Kidney (tissue), 14 donors: ENCODE measurements around the gene RIC3. TPM values are rescaled to one million over a fixed set of nuclear protein-coding genes. Genes with fewer than 3 reads are reported as not detected.

ENCODE experiments used
- DNase-seq, 5 donors: peaks; one replicate each; pipeline ENCODE4 v3.0.0-alpha.2; 2013 to 2020
- FAIRE-seq: peaks from 2 replicates; lab custom pipeline; 2012; peaks lifted over from hg19 to GRCh38; lab: Jason Lieb, UNC
- H3K27ac ChIP-seq, 2 donors: one replicate each; pipeline ENCODE4 v1.7.0; 2013; ENCODE audit warnings: low read depth in 2 of 2, low read length in 2 of 2, inconsistent platforms in 1 of 2
- H3K27me3 ChIP-seq: one replicate; pipeline ENCODE4 v1.7.1; 2013; ENCODE audit warnings: low read length, inconsistent platforms; ENCODE audit not compliant: control insufficient read depth, insufficient read depth
- H3K36me3 ChIP-seq, 3 donors: one replicate each; pipeline versions ENCODE4 v1.7.0 to v1.7.1; 2013; ENCODE audit warnings: low read length in 3 of 3, control low read depth in 1 of 3, inconsistent platforms in 1 of 3; ENCODE audit not compliant: insufficient read depth in 3 of 3, control insufficient read depth in 2 of 3
- H3K4me1 ChIP-seq, 3 donors: one replicate each; pipeline versions ENCODE4 v1.7.0 to v1.7.1; 2013; ENCODE audit warnings: low read length in 3 of 3, inconsistent platforms in 1 of 3, low read depth in 1 of 3; ENCODE audit not compliant: control insufficient read depth in 2 of 3, insufficient read depth in 2 of 3
- H3K4me3 ChIP-seq, 3 donors: one replicate each; pipeline versions ENCODE4 v1.7.0 to v1.8.1; 2013; ENCODE audit warnings: low read length in 3 of 3, control low read depth in 1 of 3, inconsistent platforms in 1 of 3
- H3K9ac ChIP-seq, 3 donors: one replicate each; pipeline versions ENCODE4 v1.7.0 to v1.7.1; 2013; ENCODE audit warnings: low read length in 3 of 3, control low read depth in 1 of 3, inconsistent platforms in 1 of 3
- H3K9me3 ChIP-seq, 3 donors: one replicate each; pipeline versions ENCODE4 v1.7.0 to v1.7.1; 2013; ENCODE audit warnings: low read length in 3 of 3, control low read depth in 1 of 3, inconsistent platforms in 1 of 3; ENCODE audit not compliant: control insufficient read depth in 2 of 3, insufficient read depth in 1 of 3
- intact Hi-C: fragments of 100-400 bp; cut with DNase I; formaldehyde crosslinking; loops from one replicate; pipeline ENCODE4 v1.11.1; 2022
- polyA plus RNA-seq: library from polyadenylated mRNA; stranded (reverse); fragments of 350-450 nt; fragmentation: Illumina TruSeq; extraction: RNeasy Lipid Tissue Mini Kit (QIAGEN cat#74804); gene quantifications from one replicate; pipeline ENCODE4 v1.2.3, GENCODE V29; 2014; ENCODE audit warnings: low read depth, low replicate concordance; ENCODE audit not compliant: insufficient read depth
- total RNA-seq: library from RNA; stranded (reverse); fragmentation: NEBNext Ultra II Directional; extraction: Animal tissue kit (Norgen Biotek cat#: 25700); gene quantifications from one replicate; pipeline ENCODE4 v1.2.1, GENCODE V29; 2021
- TF ChIP-seq, protein P1 (sequence below): IDR thresholded peaks from 3 replicates; pipeline ENCODE4 v1.5.1; 2012; ENCODE audit warnings: mild to moderate bottlenecking, moderate library complexity, borderline replicate concordance; ENCODE audit not compliant: insufficient read depth; ENCODE audit errors: extremely low read depth
- donor health status: control.
- donor health status: control.
- donor health status: control.
- donor health status: control.
- donor health status: control.
- donor health status: DM: yes; HTN: yes; CAD: no.
- donor health status: Normal renal cell carcinoma (clear cell type).

RIC3 gene
- total and polyA plus RNA-seq, 2 donors from 2014 or later = 10.5 to 30.7 TPM

DNA sequence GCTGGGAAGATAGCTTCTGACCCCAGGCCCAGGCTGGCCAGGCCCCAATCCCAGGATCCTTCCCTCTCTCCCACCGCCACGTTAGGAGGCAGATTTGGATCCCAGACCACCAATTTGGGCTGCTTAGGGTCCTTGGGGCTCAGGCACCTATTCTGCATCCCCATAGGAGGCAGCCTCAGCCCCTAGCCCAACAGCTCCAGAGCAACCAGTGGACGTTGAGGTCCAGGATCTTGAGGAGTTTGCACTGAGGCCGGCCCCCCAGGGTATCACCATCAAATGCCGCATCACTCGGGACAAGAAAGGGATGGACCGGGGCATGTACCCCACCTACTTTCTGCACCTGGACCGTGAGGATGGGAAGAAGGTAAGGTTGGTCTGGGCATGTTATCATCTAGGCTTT, 71.8 kb downstream of the RIC3 start:
- H3K36me3 ChIP-seq = peaks cover 4 to 41% (median 29%) of the 10 kb centered on the region in 3 donors
- TF ChIP-seq, protein P1, sequence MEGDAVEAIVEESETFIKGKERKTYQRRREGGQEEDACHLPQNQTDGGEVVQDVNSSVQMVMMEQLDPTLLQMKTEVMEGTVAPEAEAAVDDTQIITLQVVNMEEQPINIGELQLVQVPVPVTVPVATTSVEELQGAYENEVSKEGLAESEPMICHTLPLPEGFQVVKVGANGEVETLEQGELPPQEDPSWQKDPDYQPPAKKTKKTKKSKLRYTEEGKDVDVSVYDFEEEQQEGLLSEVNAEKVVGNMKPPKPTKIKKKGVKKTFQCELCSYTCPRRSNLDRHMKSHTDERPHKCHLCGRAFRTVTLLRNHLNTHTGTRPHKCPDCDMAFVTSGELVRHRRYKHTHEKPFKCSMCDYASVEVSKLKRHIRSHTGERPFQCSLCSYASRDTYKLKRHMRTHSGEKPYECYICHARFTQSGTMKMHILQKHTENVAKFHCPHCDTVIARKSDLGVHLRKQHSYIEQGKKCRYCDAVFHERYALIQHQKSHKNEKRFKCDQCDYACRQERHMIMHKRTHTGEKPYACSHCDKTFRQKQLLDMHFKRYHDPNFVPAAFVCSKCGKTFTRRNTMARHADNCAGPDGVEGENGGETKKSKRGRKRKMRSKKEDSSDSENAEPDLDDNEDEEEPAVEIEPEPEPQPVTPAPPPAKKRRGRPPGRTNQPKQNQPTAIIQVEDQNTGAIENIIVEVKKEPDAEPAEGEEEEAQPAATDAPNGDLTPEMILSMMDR = no peak
- no peaks in the 10 kb centered on the region for H3K27me3 ChIP-seq
- no peak overlapping the region for H3K9ac ChIP-seq
- H3K9me3 ChIP-seq = no peaks in the 10 kb centered on the region
- DNase-seq (peak in 1 of 5 donors; percentile 2), FAIRE-seq (no peak)
- intact Hi-C loops = loop anchor here (10.0 kb wide), 1 partner anchor 62 kb away; no protein-coding TSS in a partner anchor
- no peak overlapping the region for H3K27ac ChIP-seq
- H3K4me1 ChIP-seq = peaks cover 0 to 15% (median 12%) of the 10 kb centered on the region in 3 donors
- H3K4me3 ChIP-seq = no peak overlapping the region

DNA sequence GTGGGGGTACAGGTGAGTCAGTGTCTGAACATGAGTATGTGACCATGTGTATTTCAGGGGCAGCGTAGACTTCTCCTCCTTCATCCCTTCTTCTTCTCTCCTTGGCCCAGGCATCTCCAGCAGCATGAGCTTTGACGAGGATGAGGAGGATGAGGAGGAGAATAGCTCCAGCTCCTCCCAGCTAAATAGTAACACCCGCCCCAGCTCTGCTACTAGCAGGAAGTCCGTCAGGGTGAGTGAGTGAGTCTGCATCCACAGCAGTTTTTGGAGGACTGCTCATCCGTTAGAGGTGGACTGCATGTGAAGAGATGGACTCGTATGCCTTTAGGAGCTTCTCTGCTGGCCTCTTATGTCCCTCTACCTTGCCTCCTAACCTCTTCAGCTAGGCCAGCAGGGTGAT, 72.2 kb downstream of the RIC3 start:
- Histone ChIP-seq H3K27ac (no peak overlapping the region), H3K9me3 (no peaks in the 10 kb centered on the region), H3K4me1 (peaks cover 0 to 15% (median 12%) of the 10 kb centered on the region in 3 donors), H3K27me3 (no peaks in the 10 kb centered on the region), H3K36me3 (peaks cover 4 to 38% (median 25%) of the 10 kb centered on the region in 3 donors), H3K9ac (no peak overlapping the region), H3K4me3 (no peak overlapping the region)
- FAIRE-seq = no peak
- intact Hi-C loops = loop anchor here (10.0 kb wide), 1 partner anchor 62 kb away; no protein-coding TSS in a partner anchor
- DNase-seq = peak in 1 of 5 donors; percentile 2
- TF ChIP-seq, protein P1 = no peak

DNA sequence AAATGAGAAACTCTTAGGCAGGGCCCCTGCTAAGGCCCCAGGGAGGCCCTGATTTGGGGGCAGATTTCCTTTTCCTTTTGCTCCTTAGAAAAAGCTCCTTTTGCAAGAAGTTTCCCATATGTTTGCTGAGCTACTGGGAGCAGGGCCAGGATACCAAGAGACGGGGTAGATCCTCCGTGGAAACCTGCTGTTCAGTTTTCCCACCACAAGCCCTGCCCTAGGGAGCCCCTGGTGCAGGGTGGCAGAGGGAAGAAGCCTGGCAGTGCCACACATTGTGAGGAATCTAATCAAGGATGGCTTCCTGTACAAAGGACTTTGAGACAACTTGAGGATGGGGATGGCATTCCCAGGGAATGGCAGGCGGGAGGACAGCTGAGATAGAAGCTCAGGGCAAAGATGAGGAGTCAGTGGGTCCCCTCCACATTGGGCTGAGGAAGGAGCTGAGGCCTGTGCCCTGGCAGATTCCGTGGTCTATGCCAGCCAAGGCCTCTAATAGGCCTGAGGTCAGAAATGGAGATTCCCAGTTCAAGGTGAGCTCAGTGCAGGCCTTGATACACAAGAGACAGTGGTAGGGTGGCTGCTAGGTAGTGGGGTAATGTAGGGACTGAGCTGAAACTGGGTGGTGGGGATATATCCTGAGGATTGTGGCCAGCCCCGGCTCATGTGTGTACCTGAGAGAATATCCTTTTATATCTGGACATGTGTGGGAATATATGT, 72.9 kb downstream of the RIC3 start:
- Histone ChIP-seq H3K4me1 (peaks cover 0 to 15% (median 12%) of the 10 kb centered on the region in 3 donors), H3K9me3 (no peaks in the 10 kb centered on the region), H3K36me3 (peaks cover 1 to 32% (median 23%) of the 10 kb centered on the region in 3 donors), H3K9ac (no peak overlapping the region), H3K4me3 (no peak overlapping the region), H3K27ac (no peak overlapping the region), H3K27me3 (no peaks in the 10 kb centered on the region)
- TF ChIP-seq, protein P1 = no peak
- peak in 1 of 5 donors; percentile 1 for DNase-seq
- FAIRE-seq = no peak
- intact Hi-C loops = loop anchor here (10.0 kb wide), 1 partner anchor 61 kb away; no protein-coding TSS in a partner anchor
